TTC549 (cell line): ENCODE measurements around the gene GJD2.

ENCODE experiments used
- FAIRE-seq: peaks from 2 replicates; lab custom pipeline; 2012; peaks lifted over from hg19 to GRCh38; lab: Jason Lieb, UNC

GJD2 gene

DNA sequence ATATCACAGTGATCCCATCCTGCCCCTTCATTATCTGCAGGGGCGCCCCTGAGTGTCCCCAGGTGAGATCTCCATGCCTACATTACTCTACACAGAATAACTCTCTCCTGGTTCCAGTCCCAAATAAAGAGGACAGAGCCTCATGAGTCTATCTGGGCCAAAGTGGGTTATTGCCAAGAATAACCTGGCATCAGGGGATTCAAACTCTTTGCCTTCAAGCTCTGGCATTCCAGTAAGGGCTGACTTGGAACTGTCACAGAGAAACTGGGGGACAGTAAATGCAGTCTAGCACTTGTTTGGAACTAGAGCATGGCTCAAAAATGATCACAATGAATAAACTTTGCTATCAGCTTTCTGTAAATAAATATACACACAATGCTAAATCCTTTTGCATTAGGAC, 30.3 kb downstream of the GJD2 start:
- no peak for FAIRE-seq

DNA sequence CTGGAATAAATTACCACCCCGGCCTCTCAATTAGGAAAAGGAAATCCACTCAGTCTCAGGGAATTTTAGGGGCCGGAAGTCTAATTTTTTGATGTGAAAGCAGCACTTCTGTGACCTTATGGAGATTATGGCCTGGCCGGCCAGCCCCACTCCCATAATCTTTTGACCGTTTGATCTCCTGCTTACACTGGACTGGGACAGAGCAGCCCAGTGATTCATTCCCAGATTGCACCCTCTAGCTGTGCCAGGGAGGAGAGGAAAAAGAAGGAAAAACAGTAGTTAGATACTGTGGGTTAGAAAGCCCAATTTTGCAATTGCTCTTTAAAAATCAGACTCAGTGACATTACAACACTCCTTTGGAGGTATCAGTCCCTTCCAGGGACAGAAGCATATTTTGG, 32.4 kb downstream of the GJD2 start:
- FAIRE-seq: no peak

DNA sequence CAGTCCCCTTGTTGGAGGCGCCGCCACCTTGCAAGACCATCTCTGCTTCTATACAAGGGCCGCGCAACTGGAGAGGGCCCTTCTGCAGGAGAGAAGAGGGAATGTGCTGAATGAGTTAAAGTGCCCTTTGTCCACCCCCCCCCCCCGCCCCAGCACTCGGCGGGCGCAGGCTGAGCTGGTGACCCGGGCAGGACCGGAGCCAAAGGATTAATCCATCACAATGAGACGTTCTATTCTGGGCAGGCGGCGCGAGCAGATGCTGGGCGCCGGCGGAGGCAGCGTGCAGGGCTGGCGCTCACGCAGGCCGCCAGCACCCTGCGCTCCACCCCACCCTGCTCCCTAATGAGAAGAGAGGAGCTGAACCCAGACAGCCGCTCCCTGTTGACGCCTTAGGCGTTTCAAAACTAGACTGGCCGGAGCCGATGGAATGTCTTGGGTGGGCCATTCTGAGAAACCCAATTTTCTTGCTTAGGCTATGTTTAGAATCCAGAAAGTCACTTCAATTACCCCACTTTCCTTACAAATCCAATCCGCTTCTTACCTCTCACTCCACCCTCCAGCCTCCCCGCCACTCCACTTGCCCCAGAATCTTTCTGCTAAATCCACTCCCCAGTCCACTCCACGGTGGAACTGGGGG, 32.9 kb downstream of the GJD2 start:
- no peak for FAIRE-seq

DNA sequence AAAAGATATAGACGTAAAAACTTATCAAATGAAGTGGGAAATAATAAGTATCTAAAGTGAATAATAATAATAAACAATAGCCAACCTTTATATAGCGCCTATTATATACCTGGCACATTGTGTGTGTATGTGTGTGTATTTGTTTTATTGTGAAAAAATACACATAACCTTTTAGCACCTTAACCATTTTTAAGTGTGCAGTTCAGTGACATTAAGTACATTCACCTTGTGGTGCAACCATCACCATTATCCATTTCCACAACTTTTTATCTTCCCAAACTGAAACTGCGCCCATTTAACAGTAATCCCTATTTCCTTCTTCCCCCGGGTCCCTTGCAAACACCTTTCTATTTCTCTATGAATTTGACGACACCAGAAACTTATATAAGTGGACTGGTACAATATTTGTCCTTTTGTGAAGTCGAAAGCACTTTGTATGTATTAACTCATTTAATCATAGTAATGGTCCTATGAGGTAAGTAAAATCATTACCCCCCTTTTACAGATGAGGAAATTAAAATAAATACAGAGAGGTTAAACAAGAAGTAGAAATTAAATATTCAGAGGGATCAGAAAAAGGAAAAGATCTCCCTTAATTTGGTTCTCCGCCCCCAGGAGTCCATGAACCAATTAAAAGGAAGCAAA, 33.5 kb downstream of the GJD2 start:
- no peak for FAIRE-seq

GRCh38 chr15:34719695-34720094, 35.1 kb downstream of the GJD2 start:
- FAIRE-seq: no peak

- no peak for FAIRE-seq
Measured at GRCh38 chr15:34718681-34719665, 35.8 kb downstream of the GJD2 start.

- no peak for FAIRE-seq
Measured at GRCh38 chr15:34717729-34718128, 37.1 kb downstream of the GJD2 start.

DNA sequence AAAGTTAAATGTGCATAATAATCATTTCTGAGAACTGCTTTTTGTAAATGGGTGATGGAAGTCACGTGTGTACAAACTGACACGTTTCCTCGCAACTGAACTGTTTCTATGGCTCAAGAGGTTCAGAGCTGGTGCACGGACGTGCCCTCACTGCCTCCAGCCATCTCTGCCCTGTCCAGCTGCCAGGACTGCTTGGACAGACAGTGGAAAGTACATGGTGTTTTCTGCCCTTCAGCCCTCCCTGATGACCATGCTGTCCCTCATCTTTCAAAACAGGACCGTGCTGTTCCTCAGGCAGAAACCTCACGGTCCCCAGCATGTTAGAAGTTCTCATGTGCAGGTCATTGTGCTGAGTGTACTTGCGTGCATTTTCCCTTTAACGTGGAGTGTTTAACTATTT, 38.7 kb downstream of the GJD2 start:
- FAIRE-seq: no peak

DNA sequence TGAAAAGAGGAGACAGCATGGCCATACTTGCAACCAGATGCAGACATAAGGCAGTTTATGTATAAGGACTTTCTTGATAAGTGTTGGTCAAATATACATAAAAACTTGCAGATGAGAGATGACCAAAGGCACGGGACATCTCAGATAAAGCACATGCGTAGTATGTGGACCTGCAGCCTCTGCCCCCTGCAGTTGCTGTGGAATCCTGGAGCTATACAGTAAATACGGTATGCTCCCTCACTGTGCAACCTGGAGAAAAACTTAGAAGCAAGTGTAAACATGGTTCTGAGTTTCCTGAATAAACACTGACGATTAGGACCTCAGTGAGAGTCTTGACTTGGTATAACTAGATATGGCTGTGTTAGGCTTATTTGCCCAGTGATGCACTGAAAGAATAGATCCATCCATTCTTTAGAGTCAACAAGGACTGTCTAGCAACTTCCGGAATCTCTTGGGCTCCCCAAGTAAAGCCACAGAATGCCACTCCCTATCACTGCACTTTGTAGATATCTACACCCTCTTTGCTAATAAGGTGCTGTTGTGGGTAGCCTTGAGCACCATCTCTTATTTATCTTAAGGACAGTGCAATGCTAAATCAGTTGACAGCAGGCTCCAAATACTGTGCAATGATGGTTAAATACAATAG, 40.2 kb downstream of the GJD2 start:
- FAIRE-seq: no peak

DNA sequence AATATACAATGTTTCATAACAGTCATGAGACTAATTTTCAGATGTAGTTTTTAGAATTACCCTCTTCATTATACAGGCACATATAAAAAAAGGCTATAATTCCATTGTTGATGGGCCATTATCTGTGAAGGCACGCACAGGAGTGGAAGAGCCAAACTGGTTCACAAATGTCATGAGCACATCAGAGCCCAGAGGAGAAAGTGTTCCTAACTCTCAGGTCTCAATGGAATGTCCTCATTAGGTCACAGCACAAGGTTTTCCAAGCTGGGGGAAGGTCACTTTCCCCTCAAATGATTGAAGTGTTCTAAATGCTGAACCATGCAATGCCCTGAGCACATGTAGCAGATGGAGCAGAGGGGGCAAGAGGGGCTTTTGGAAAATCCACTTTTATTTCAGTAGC, 41.2 kb downstream of the GJD2 start:
- FAIRE-seq: no peak

- FAIRE-seq: no peak
Measured at GRCh38 chr15:34709866-34710265, 44.9 kb downstream of the GJD2 start.

- no peak for FAIRE-seq
Measured at GRCh38 chr15:34708422-34708821, 46.4 kb downstream of the GJD2 start.

GRCh38 chr15:34701536-34701935, 53.3 kb downstream of the GJD2 start:
- no peak for FAIRE-seq
